ENCODE results near the gene SRBD1.

SRBD1 gene

DNA sequence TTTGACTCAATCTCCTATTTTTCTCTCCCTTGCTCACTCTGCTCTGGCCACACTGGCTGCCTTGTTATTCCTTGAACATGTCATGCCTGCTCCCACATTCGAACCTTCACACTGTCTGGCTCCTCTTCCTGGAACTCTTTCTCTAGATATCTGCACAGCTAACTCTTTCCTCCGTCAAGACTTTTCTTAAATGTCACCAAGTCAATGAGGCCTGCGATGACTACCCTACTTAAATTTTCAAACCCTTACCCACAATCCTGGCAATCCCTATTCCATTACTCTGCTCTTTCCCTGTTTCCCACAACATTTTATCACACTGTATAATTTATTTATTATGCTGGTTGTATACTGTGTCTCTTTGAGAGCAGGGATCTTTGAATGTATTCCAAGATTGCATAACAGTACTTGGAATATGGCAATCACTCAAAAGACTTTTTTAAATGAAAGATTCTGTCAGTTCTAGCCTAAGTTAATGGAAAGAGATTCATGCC, 206.2 kb downstream of the SRBD1 start:
- no peak for DNase-seq

DNA sequence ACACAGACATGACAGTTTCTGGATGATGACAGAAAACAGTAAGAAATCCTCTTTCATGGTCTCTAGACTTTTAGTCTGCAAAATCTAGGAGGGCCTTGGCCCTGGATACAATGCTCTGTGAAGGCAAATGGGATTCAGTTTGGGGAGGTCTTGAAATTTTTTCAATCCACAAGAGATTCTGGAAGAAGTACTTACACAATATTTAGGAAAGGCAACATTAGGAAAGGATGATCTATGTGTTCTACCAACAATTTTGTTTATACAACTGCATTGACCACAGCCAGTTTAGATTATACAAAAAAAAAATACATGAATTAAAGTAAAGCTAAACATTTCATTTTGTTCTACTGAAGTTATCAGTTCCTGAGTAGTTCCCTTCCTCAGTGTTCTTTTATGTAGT, 208.0 kb downstream of the SRBD1 start:
- no peak for DNase-seq

DNA sequence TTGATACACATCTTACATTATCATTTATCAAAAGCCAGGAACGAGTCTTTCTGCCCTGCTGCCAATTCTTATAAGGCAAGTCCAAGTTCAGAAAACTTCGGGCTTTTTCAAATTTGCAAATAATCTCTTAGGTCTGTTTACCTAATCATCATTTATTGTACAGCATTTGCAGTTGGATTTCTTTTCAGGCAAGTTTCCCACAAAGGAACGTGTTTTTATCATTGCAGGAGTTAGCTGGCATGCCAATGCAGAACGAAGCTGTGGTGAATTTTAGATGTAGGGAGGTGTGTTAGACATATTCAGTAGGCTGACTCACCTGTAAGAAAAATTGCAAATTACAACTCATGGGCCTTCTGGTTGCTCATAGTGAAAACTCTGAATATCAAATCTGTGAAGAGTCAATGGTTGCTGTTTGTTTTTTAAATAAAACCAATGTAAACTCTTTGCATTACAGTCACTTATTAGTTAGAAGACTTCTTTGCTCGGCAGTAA, 209.6 kb downstream of the SRBD1 start:
- no peak for DNase-seq

DNA sequence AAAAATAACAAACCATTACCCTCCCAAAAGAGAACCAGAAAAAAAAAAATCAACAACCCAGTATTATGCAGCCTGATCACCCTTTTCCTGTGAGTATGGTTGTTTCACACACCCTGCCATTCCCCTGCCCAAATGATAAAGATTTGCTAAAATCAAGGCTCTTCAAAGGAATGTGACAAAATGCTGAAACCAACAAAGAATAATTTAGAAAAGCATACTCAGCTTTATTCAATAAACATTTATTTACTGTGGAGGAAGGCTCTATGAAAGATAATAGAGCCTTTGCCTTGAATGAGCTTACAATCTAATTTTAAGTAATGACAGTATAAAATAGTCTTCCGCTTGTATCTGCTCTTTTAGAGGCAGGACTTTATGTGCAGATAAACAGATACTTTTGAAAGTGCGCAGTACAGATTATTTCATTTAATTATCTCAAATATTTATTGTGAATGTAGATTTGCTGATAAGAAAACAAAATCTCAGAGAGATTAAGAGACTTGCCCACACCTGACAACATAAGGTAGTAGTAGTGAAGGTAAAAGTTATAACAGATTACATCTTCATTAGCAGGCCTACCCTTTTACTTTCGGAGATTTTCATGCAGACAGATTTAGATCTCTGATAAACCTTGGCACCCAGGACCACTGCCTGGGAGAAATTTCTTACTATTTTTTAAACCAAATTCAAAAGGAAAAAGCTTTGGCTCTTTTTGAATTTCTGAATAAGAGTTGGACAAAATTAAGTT, 211.9 kb downstream of the SRBD1 start:
- DNase-seq: no peak

DNA sequence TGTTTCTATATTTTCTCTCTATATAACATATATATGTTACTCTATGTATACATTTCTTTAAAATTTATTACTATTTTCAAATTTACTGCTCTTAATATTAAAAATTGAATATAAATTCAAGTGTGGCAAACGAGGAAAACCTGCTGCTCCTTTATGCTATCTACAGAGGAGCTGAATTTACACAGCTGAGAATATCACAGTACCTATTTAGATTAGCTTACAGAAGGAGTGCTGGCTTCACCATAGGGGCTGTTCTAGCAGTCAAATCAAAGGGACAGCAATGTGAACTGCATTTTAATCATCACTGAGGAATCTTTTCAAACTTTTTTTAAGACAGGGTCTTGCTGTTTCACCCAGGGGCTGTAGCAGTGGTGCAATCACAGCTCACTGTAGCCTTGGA, 213.8 kb downstream of the SRBD1 start:
- DNase-seq: no peak

DNA sequence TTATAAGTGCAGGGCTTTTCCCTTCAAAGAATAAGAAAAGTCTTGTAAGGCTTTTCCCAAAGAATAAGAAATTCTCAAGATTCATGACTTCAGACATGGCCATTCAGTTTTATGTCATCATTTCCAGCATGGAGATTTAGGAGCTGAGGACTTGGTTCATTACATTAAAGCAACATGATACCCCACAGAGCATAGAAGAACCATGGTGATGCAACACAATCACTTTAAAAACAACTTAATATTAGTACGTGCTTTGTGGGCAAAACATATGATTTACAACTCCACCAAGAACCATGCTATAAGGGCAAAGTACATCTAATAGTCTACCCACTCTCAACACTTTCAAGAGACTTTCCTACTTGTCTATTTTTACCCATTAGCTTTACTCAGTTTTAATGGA, 214.4 kb downstream of the SRBD1 start:
- DNase-seq: no peak

DNA sequence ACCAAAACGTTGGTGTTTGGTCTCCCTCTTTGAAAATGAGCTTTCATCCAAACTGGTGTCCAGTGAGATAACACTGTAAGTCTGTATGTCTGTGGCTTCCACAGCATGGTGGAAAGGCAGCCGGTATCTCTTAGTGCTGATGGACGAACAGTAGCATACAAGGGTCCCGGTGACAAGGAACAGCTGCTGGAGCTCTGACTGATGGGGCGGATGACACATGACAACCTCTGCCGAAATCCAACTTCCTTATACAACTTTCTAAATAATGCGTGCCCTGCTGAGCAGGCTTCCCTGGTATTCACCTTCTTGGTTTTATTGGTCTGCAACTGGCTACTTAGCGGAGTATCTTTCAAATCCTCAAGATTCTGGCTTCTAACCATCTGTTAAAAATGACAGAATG, 216.2 kb downstream of the SRBD1 start:
- DNase-seq: no peak

DNA sequence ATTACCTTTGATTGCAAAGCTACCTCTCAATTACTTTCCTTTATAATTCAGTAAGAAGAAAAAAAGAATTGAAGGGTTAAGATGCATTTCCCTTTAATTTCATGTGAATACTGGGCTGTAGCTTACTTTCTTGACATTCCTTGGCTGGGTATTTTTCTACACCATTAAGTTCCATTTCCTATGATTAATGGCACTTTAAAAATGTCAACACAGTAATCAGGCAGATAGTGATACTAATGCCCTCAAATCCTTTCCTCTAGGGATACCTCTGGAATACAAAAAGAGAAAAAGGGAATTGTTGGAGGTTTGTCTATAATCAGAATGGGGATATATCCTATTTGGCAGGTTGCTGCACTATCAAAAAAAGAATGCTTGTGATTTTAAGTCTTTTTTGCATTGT, 216.9 kb downstream of the SRBD1 start:
- DNase-seq: no peak

DNA sequence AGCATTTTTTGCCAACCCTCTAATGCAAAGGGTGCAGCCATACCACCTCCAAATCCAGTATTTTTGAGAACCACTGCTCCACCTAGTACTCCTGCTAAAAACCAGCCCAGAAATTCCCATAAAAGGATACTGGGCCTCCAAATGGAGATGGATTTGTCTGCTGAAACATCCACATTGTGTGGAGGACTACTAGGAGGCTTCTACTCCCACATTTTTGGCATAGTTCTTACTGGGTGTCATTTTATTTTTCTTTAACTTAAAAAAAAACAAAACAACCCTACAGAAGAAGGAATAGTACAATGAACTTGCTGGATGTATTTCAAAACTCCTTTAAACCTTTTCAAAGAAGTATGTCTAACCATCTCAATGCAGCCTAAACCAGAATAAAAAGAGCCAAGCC, 219.2 kb downstream of the SRBD1 start:
- no peak for DNase-seq

DNA sequence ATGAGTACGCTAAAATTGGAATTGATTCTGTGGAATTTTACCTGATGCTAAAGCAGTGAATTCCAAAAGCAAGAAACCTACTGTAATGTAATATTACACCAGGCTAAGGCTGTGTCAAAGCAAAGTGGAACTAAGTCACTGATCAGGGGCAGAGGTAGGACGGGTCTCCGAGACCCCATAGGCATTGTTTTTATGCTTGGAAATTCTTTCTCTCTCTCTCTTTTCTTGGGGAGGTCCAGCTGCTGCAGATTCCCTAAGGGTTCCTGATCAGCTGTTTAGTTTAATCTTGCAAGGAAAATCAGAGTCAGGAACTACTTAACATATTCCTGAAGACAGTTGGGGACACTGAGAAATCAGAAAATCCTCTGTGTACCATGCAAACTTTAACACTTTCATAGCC, 220.2 kb downstream of the SRBD1 start:
- DNase-seq: no peak

DNA sequence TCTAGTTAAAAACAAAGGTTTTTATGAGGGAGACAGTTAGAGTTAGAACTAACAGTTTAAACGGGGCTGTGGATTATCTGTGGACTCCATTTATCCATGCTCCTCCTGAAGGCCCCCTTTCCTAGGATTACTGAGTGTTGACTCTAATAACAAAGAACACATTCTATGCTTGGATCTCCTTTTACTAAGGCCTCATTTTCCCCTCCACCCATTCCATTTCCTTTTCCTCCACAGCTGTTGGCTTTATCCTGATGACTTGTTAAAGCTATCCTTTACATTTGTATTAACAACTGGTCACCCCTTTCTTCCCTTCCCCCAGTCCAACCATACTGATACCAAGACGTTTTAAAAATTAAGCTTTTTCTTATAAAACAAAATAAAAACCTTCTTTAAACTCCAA, 220.6 kb downstream of the SRBD1 start:
- DNase-seq: no peak

DNA sequence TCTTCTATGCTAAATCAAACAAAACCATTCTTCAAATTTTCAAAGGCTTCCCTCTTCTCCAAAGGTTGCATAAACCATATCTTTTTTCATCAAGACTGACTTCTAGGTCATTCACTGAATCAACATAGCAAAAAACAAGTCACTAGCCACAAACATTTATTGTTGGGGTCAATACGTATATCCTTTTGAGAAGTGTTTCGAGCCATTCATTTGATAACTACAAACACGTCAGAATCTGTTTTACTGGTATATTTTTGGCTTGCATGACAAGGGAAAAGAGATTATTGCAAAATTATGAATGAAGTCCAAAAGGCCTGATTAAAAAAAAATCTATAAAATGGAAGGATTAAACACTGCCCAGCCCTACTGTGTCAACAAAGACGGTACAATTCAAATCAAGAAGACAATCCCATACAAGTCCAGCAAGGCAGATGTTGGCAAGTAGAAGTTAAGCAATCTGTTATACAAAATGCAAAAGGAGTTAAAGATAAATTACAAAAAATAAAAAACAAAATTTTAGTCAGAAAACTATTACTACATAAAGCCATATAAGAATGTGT, 222.4 kb downstream of the SRBD1 start:
- no peak for DNase-seq

DNA sequence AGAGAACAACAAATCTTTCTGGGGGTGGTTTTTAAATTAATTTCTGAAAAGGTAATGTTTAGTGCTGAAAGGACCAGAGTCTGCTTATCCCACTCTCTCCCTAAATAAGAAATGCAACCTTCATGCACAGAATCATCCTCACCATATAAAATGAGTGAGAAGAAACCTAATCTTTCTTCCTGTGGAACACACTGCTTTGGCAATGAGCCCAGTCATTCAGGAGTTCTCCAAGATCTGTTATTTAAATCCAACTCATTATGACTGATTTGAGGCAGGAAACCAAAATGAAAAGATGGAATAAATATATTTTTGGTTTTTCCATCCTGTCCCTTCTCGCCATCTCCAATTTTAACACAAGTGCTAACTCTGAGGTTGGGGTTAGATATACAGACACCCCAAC, 228.3 kb downstream of the SRBD1 start:
- DNase-seq: no peak

DNA sequence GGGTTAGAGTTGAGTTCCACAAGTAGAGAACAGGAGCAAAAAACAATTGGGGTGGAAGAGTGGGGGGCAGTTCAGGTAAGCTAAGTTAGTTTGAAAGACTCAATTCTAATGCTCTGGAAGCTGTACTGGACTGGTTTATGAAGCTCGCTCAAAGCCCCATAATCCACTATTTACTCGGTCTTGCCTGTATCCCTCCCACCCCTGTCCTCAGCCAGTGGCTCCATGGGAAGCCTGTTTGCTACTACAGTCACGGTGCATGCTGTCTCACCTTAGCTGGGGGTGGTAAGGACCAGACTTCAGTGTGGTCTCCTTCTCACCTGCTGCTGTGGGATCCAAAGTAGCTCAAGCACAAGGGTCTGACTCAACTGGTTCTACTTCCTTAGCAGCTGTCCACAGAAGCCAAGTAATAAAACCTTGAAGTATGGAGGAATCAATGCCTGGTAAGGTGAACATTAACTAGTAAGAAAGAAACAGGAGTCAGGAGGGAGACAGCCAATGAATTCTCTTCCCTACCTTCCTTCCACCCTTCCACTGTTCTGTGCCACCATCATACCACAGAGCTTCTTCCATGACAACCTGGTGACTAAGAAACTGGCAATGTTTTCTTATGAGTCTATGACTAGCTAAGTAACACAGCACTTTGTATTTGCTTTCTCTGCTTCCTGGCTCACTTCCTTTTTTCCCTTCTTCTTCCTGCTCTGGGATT, 230.8 kb downstream of the SRBD1 start:
- no peak for DNase-seq

DNA sequence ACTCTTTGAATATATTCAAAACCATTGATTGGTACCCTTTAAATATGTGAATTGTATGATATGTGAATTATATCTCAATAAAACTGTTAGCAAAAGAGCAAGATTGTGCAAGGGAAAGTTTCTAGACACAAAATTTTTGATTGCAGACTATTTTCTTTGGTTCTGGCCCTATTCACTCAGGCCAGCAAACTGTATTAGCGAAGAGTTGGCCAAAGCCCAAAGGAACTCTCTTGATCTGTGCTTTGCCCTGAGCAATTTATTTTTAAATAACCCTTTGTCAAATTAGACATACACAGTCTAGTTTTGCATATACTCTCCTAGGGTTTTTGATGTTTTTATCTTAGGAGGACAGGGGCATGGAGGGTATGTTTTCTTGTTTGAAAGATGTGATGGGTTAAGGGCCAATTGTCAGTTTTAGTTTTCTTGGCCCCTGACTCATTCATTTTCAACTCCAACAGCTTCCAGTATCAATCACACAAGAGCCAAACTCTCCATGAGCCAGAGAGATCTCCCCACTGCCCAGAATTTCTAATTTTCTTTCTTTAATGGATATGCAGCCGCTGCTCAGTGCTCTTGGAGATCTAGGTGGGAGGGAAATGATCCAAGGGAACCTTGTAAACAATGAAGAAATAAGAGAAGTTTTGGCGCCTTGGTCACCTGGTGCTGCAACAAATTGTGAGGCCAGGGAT, 231.5 kb downstream of the SRBD1 start:
- DNase-seq: no peak

DNA sequence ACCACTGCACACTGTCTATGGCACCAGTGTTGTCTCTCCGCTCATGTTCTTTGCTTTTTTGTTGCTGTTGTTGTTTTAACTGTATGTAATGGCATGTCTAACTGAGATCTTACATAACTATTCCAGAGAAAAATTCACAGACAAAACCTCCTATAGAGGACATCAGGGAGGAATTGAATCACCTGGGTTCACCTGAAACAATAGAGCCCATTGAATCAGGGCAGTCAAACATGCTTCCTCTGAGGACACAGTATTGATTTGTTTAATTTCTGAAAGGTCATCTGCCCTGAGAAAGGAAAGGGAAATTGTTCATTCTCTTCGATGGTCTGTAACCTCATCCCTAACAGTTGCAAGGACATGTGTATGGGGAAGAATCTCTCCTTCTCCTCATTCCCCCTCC, 237.5 kb downstream of the SRBD1 start:
- DNase-seq: no peak

DNA sequence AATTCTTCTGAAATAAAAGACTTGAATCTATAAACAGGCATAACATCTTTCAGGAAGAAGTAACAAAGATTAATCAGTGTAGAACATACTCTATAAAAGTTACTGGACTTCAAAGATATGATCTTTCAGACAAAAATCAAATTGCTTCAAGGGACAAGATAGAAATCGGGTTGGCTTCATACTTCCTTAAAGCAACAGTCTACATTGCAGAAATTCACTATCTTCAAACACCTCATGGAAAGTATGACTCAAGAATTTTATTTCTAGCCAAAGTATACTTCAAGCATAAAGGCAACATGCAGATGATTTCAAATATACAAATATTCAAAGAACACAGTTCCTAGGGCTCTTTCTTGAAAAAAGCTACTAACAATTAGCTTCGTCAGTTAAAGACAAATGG, 240.7 kb downstream of the SRBD1 start:
- DNase-seq: no peak

DNA sequence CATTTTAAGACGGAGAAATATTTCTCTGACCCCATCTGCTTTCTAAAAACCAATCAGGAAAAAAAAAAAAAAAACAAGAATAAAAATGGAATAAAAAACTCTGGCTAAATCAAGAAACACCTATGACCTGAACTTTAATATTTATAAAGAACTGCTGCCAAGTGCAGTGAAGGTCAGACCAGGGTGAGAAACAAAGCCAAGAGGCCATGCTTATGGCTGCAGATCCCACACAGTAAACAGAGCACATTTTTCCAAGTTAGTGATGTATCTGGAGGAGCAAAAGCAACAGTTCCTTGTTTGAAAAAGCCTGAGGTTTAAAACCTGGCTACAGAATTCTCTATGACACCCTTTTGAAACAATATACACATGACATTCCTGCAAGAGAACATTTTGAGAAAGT, 242.3 kb downstream of the SRBD1 start:
- no peak for DNase-seq

DNA sequence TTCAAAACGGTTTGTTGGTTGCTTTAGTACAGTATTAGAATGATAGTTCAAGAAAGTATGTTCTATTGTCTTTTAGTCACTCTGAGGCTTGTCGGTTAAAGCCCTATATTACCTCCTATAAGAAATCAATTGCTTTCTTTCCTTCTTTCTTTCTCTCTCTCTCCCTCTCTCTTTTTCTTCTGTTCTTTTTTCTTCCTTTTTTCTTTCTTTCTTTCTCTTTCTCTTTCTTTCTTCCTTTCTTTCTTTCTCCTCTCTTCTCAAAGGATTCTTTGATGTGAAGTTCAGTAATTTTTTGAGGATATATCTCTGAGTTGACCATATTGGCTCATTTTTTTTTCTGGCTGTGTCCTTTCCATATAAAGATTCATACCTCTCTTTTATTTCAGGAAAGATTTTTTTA, 249.4 kb downstream of the SRBD1 start:
- no peak for DNase-seq

DNA sequence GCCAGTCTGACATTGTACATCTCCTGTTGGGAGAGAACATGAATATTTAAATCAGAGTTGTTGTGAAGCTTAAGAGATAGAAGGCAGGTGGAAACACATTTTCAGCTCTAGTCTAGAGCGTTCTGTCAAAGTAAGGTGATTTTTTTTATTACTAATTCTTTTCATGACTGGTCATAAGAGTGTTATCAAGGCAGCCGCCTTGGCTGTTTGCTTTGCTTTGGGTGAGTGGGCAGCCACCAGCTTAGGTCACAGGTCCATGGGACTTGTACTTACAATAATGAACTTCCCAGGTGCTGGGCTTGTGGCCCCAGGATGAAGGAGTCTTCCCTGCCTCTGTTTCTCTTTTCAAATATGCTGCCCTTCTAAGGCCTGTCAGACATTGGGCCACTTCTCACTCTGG, 256.3 kb downstream of the SRBD1 start:
- no peak for DNase-seq

DNA sequence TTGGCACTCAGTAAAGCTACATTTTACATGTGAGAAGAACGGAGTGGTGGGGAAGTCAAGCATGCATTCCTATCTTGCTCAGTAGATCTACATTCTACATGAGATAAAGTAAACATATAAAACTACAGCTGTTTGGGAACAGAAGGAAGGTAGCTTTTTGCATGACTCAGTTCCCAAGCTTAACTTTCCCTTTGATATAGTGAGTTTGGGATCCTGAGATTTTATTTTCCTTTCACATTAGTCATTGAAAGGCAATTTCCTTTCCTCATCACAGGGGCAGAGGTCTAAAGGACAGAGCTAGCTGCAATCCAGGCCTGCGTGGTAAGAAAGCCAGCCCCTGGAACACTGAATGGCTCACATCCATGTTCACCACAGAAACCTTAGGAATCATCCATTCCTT, 257.2 kb downstream of the SRBD1 start:
- DNase-seq: no peak

DNA sequence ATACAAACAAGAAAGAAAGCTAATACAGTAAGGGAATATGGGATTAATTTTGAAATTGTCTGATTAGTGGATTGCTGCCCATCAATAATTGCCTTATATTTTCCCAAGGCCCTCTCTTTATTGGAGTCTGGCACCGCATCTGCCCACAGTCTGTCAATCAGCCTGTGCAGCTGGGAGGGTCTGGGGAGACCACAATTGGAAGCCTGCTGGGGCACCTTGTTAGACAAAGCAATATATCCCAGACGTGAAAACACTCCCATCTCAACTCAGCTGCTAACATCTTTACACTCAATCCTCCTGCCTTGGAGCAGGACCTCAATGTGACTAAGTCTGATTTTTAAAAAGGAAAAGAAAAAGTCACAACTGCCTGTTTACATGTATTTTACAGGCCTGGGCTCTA, 258.6 kb downstream of the SRBD1 start:
- no peak for DNase-seq

Measured in activated CD8-positive, alpha-beta memory T cell treated with anti-CD3 and anti-CD28 coated beads, Interleukin-2, amount 50 U/mL, for 48 hours (primary cell).